GM23248 (cell line): ENCODE measurements around the gene EXOC7. TPM values are rescaled to one million over a fixed set of nuclear protein-coding genes. Genes with fewer than 3 reads are reported as not detected.

Experiments
- DNase-seq: peaks from one replicate; pipeline ENCODE4 v3.0.0-alpha.2; 2015
- H2AFZ ChIP-seq: fragments of 200-600 bp; sonication (generic); 2 replicates; pipeline ENCODE4 v1.6.1; 2016; ENCODE audit warnings: antibody characterized with exemption
- H3F3A ChIP-seq: fragments of 200-600 bp; sonication (generic); 2 replicates; pipeline ENCODE4 v1.6.1; 2016; ENCODE audit warnings: mild to moderate bottlenecking, antibody characterized with exemption, mixed run types; ENCODE audit not compliant: insufficient read depth
- H3K27ac ChIP-seq: fragments of 200-600 bp; sonication (generic); 2 replicates; pipeline ENCODE4 v1.5.1; 2016; ENCODE audit warnings: mild to moderate bottlenecking
- H3K27me3 ChIP-seq: fragments of 200-600 bp; sonication (generic); replicated peaks from 2 replicates; pipeline ENCODE4 v1.6.1; 2016; ENCODE audit warnings: mild to moderate bottlenecking; ENCODE audit not compliant: insufficient read depth
- H3K36me3 ChIP-seq: fragments of 200-600 bp; sonication (generic); 2 replicates; pipeline ENCODE4 v1.6.1; 2016; ENCODE audit warnings: low read depth, mild to moderate bottlenecking
- H3K4me1 ChIP-seq: fragments of 200-600 bp; sonication (generic); 2 replicates; pipeline ENCODE4 v1.6.1; 2016; ENCODE audit warnings: mild to moderate bottlenecking; ENCODE audit not compliant: insufficient read depth
- H3K4me2 ChIP-seq: fragments of 200-600 bp; sonication (generic); one replicate; pipeline ENCODE4 v1.6.1; 2016; ENCODE audit warnings: mild to moderate bottlenecking; ENCODE audit not compliant: unreplicated experiment
- H3K4me3 ChIP-seq: fragments of 200-600 bp; sonication (generic); 2 replicates; pipeline ENCODE4 v1.5.1; 2016; ENCODE audit warnings: mild to moderate bottlenecking
- H3K79me2 ChIP-seq: fragments of 200-600 bp; sonication (generic); 2 replicates; pipeline ENCODE4 v1.6.1; 2016; ENCODE audit warnings: mild to moderate bottlenecking; ENCODE audit not compliant: insufficient read depth
- H3K9ac ChIP-seq: fragments of 200-600 bp; sonication (generic); 2 replicates; pipeline ENCODE4 v1.6.1; 2016; ENCODE audit warnings: mild to moderate bottlenecking
- H3K9me2 ChIP-seq: fragments of 200-600 bp; sonication (generic); 2 replicates; pipeline ENCODE4 v1.6.1; 2016; ENCODE audit warnings: mixed run types, mild to moderate bottlenecking, moderate library complexity; ENCODE audit not compliant: insufficient read depth
- H3K9me3 ChIP-seq: fragments of 200-600 bp; sonication (generic); one replicate; pipeline ENCODE4 v1.6.1; 2017; ENCODE audit warnings: low read depth
- H4K20me1 ChIP-seq: fragments of 200-600 bp; sonication (generic); 2 replicates; pipeline ENCODE4 v1.6.0; 2016; ENCODE audit not compliant: insufficient read depth
- EZH2 ChIP-seq: fragments of 200-600 bp; sonication (generic); IDR thresholded peaks from 2 replicates; pipeline ENCODE4 v1.6.1; 2018; ENCODE audit warnings: antibody characterized with exemption, mild to moderate bottlenecking; ENCODE audit not compliant: insufficient read depth, poor library complexity, severe bottlenecking
- EZH2phosphoT487 ChIP-seq: fragments of 200-600 bp; sonication (generic); IDR thresholded peaks from 2 replicates; pipeline ENCODE4 v1.6.1; 2018; ENCODE audit warnings: antibody characterized with exemption, moderate library complexity, mild to moderate bottlenecking, low read depth; ENCODE audit not compliant: insufficient read depth
- WGBS, 2 experiments: methylation state at CpG; one replicate each; pipeline ENCODE4 v1.1.6; 2015 to 2017; ENCODE audit warnings: low lambda C conversion rate in 2 of 2, low coverage in 1 of 2; ENCODE audit errors: missing lambda C conversion rate in 2 of 2; 5-methylcytosine and 5-hydroxymethylcytosine counted together
- in situ Hi-C: fragments of 300-500 bp; cut with MboI; formaldehyde crosslinking; loops from 2 replicates; pipeline ENCODE4 v1.15.0; 2020
- polyA plus RNA-seq: library from polyadenylated mRNA; unstranded; fragments of >200 nt; fragmentation: Nextera tagmentation; extraction: Ambion mirVana; gene quantifications from 2 replicates; pipeline ENCODE4 v1.2.1, GENCODE V29; 2016
- total RNA-seq: library from RNA; depleted of rRNA; stranded (reverse); fragments of >200 nt; shearing (Covaris generic); gene quantifications from 2 replicates; pipeline ENCODE4 v1.2.3, GENCODE V29; 2014

Gene EXOC7
- total and polyA plus RNA-seq, 2 experiments from 2014 or later: 88.0 to 101 TPM

DNA sequence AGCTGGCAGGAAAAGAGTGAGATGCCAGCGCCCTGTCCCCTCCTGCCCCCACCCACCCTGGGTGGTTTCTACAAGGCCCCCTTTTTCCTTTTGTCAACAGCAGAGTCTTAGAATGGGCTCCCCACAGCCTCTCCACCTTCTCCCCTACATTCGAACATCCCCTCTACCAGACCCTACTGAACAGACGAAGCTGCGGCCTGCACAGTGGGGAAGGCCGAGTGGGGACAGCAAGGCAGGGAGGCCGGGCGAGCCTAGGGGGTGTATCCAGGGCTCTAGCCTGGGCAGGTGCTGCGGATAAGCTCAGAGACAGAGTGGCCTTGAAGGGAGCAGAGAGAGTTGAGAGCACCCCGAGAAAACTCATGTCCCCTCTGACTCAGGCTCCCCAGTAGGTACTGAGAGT, 17.2 kb downstream of the EXOC7 start:
- H3K27ac ChIP-seq: no peak overlapping the region
- H3K9ac ChIP-seq: no peak overlapping the region
- no peaks in the 10 kb centered on the region for H4K20me1 ChIP-seq
- H3K79me2 ChIP-seq: no peaks in the 10 kb centered on the region
- in situ Hi-C loops: no loop called here
- peaks cover 7% of the 10 kb centered on the region; the same call in 1 of the 2 replicates for H3K36me3 ChIP-seq
- 99% methylated on average over 8 to 9 of the region's 9 CpGs for WGBS, 2 experiments
- H3K4me2 ChIP-seq: no peak overlapping the region
- H3F3A ChIP-seq: no peaks in the 10 kb centered on the region
- no peak overlapping the region for H3K4me3 ChIP-seq
- no peaks in the 10 kb centered on the region for H3K4me1 ChIP-seq
- H3K9me3 ChIP-seq: no peaks in the 10 kb centered on the region
- TF ChIP-seq EZH2phosphoT487: no peak
- TF ChIP-seq EZH2: no peak
- DNase-seq: no peak
- no peak overlapping the region for H2AFZ ChIP-seq
- no peaks in the 10 kb centered on the region for H3K27me3 ChIP-seq
- H3K9me2 ChIP-seq: no peaks in the 10 kb centered on the region

DNA sequence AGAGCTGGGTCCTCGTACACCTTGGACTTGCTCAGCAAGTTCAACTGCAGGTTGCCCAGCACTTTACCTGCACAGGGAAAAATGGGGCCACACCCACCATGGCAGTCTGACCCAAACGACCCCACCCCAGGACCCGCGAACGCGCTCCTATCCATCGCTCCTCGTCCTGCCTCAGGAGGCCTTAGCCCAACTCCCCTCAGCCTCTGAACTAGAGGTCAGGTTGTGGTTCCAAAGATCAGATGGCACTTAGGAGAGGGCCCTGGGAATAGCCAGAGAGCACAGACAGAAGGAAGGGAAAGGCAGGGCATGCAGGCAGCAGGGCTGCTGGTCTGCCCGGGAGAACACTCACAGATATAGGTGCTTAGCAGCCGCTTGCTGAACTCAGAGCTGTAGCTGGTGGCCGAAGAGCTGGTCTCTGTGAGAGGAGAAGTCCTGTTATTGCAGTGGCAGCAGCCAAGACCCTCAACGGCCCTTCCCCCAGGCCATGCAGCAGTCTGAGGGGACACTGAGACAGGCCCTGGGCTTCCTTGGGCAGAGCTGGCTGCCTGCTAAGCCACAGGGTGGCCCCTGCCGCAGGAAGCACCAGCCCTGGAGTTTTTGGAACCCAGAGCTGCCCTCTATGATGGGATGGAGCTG, 17.7 kb downstream of the EXOC7 start:
- H3K9me2 ChIP-seq: no peaks in the 10 kb centered on the region
- TF ChIP-seq EZH2: no peak
- TF ChIP-seq EZH2phosphoT487: no peak
- DNase-seq: no peak
- no peak overlapping the region for H2AFZ ChIP-seq
- H3K36me3 ChIP-seq: peaks cover 7% of the 10 kb centered on the region; the same call in 1 of the 2 replicates
- H3K79me2 ChIP-seq: no peaks in the 10 kb centered on the region
- H3K27me3 ChIP-seq: no peaks in the 10 kb centered on the region
- no peak overlapping the region for H3K4me3 ChIP-seq
- no peak overlapping the region for H3K27ac ChIP-seq
- no peaks in the 10 kb centered on the region for H3K4me1 ChIP-seq
- 86 to 87% methylated on average over 12 to 13 of the region's 13 CpGs for WGBS, 2 experiments
- H4K20me1 ChIP-seq: no peaks in the 10 kb centered on the region
- no peak overlapping the region for H3K9ac ChIP-seq
- no peaks in the 10 kb centered on the region for H3K9me3 ChIP-seq
- no peaks in the 10 kb centered on the region for H3F3A ChIP-seq
- H3K4me2 ChIP-seq: no peak overlapping the region
- in situ Hi-C loops: no loop called here

DNA sequence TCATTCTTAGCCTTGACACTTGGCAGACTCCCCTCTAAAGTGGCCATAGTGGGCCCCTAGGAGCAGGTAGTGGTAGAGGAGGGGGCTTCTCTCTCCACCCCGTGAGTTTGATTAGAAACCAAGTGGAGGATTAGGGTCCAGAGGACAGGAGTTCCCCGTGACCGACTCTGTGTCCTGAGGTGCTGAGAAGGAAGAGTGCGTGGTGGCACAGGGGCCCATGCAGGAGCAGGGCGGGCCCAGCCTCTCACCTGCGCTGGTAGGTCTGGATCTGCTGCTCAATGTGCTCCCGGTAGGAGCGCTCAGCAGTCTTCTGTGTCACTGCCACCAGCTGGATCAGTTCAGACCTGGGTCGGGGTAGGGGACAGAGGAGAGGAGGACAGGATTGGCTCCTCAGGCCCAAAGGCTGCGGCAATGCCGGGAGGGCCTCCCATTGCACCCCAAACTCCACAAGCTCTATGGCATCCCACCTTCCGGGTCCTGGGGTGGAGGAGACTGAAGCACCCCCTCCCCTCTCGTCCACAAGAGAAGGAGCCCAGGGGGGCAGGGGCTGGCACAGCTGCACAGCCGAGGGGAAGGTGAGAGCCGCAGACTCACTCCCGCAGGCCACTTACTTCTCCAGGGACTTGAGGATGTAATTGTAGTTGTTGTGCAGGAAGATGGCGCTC, 18.4 kb downstream of the EXOC7 start:
- Histone ChIP-seq H3K4me1 (no peaks in the 10 kb centered on the region), H3K36me3 (peaks cover 7% of the 10 kb centered on the region; the same call in 1 of the 2 replicates), H3K9me3 (no peaks in the 10 kb centered on the region), H2AFZ (no peak overlapping the region), H3K4me2 (no peak overlapping the region), H4K20me1 (no peaks in the 10 kb centered on the region), H3K79me2 (no peaks in the 10 kb centered on the region), H3K9me2 (no peaks in the 10 kb centered on the region), H3K4me3 (no peak overlapping the region), H3K27ac (no peak overlapping the region), H3K9ac (no peak overlapping the region), H3K27me3 (no peaks in the 10 kb centered on the region), H3F3A (no peaks in the 10 kb centered on the region)
- no peak for DNase-seq
- TF ChIP-seq EZH2 (no peak), EZH2phosphoT487 (no peak)
- 84% methylated on average over 17 of the region's 17 CpGs for WGBS, 2 experiments
- in situ Hi-C loops: no loop called here

DNA sequence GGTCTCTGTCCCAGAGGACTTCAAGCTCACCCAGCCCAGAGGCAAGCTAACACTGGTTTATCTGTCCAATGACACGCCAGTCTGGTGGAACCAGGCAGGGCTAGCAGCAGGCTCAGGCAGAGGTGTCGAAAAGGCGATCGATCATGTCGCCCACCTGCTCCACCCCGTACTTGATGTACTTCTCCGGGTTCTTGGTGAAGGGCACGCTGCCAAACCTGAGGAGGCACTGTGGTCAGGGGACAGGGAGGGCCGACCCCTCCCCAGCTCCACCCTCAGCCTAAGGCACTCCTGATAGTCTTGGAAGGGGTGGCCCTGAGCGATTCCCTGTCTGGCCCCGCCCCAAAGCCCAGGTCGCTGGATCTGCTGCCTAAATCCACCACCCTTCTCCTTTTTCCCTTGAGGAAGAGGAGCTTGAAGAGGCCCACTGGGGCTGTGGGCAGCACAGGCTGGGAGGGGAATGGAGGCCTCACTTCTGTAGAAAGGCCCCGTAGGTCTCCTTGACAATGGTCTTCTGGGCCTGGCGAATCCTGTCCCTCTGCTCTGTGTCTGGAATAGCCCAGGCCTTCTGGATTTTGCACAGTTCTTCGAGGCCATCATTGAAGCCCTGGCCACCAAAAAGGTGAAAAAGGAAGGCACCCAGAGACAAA, 19.9 kb downstream of the EXOC7 start:
- TF ChIP-seq EZH2: no peak
- TF ChIP-seq EZH2phosphoT487: no peak
- Histone ChIP-seq H2AFZ (no peak overlapping the region), H3K4me1 (no peaks in the 10 kb centered on the region), H3K9me2 (no peaks in the 10 kb centered on the region), H3K4me3 (no peak overlapping the region), H3K9ac (no peak overlapping the region), H3K36me3 (peaks cover 7% of the 10 kb centered on the region; the same call in 1 of the 2 replicates), H3K9me3 (no peaks in the 10 kb centered on the region), H3K27ac (no peak overlapping the region), H3K4me2 (no peak overlapping the region), H3K27me3 (peaks cover 8% of the 10 kb centered on the region; the same call in 1 of the 2 replicates), H3K79me2 (no peaks in the 10 kb centered on the region), H3F3A (no peaks in the 10 kb centered on the region), H4K20me1 (no peaks in the 10 kb centered on the region)
- no peak for DNase-seq
- in situ Hi-C loops: no loop called here
- WGBS, 2 experiments: 76 to 85% methylated on average over 15 of the region's 15 CpGs
